GM18508 (cell line): ENCODE measurements around the gene CLP1.

ENCODE experiments used
- ATAC-seq: cut with Tn5 transposase; IDR thresholded peaks from one replicate; pipeline ENCODE4 v1.9.1; 2021; ENCODE audit warnings: moderate number of reproducible peaks; ENCODE audit not compliant: insufficient read depth, unreplicated experiment

Gene CLP1

DNA sequence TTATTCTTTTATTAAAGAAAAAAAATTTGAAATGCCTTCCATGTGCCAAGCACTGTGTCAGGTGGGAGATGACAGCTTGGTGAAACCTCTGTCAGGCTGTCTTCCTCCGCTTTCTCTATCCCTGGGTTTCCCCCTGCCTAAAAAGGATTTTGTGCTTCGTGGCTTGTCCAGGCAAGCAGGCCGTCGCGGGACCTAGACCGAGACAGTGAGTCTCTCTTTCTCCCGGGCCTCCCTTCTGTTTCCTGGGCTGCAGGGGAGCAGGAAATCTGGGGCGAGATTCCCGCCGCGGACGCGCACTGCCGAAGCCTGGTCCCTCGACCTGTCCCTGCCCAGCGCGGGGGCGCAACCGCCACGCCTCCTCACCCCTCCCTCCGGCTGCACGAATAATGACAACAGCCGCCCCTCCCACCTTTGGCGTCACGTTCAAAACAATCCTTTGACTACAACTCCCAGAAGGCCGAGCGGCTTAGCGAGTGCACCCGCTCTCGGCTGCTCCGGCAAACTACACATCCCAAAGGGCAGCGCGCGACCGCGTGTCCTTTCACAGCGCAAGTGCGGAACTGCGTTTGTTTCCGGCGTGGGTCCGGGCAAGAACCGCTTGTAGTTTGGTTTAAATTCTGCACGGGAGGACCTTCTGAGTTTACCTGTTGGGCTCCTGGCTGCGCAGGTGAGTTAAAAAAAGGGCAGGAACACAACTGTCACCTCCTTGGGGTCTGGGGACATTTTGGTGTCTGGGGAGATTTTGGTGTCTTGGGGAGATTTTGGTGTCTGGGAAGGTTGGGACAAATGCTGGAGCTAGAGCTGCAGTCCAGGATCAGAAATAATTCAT is at the start of gene CLP1:
CLP1 (plus strand) TSS at position 569 of the 829 bp plus-strand sequence. CDS start 1,715 bp downstream, outside the sequence.
- peak; percentile 98 for ATAC-seq

DNA sequence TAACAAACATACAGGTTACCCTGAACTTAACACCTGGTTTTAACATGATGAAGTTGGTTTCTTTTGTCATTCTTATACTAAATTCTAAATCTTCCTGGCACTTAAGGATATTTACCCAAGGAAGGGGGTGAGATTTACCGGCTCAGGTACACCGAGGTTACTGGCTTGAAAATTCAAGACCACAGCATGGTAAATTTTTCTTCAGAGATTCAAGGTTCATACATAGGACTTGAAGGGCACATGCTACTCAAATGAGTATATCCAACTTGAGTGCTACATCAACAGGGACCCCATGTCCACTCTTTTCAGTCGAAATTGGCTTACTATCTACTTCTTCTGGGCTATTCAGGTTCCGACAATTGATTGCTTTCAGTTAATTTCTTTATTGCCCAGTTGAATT is 47.4 kb upstream of the CLP1 start:
- no peak for ATAC-seq

DNA sequence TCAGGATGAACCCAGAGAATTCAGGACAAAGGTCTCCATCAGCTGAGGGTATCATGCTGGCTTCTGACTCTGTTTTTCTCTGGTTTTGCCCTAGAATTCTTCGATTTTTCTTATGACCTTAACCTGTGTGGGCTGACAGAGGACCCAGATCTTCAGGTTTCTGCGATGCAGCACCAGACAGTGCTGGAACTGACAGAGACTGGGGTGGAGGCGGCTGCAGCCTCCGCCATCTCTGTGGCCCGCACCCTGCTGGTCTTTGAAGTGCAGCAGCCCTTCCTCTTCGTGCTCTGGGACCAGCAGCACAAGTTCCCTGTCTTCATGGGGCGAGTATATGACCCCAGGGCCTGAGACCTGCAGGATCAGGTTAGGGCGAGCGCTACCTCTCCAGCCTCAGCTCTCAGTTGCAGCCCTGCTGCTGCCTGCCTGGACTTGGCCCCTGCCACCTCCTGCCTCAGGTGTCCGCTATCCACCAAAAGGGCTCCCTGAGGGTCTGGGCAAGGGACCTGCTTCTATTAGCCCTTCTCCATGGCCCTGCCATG is 43.3 kb upstream of the CLP1 start:
- no peak for ATAC-seq

DNA sequence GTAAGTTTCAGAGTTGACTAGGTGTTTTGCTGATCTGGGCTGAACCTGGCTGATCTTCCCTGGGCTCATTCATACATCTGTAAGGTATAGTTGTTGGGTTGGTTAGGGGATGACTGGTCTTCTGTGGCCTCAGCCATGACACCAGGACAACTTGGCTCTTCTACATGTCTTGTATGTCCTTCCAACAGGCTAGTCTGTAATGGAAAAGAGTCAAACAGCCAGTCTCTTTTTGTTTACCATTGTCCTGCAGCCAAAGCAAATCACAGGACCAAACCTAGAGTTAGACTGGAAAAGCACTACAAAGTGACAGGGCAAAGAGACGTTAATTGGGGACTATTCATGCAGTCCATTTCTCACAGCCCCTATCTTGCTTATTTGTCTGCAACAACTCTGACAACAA is 42.3 kb upstream of the CLP1 start:
- no peak for ATAC-seq

DNA sequence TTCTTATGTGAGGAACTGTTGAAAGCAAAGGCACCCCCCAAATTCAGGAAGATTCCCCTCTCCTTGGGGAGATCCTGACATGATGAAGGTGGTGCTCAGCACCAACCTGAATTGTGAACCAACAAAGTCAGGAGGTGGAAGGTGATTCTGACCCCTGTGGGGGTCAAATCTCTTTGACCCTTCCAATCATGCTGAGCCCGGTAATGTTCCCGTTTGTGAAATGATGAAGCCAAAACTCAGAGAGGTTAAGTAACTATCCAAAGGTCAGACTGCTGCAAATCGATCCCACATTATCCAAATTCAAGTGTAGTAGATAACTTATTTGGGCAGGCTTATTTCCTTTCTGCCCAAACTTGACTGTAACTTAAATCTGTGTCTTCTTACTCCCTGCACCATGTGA is 41.0 kb upstream of the CLP1 start:
- ATAC-seq = no peak

DNA sequence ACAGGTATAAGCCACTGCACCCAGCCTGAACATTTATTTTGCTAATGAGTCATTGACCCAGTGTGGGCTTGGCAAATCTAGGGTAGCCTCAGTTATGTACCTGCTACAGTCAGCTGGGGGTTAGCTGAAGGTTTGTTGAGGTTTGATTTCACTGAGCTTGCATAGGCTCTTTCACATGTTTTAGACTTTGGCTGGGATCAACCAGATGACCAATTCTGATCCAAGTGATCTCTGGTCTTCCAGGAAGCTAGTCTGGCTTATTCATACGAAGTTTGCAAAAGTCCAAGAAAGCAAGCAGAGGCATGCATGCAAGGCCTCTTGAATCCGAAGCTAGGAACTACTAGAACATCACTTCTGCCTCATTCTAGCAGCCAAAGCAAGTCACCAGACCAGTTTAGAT is 39.1 kb upstream of the CLP1 start:
- ATAC-seq = no peak

DNA sequence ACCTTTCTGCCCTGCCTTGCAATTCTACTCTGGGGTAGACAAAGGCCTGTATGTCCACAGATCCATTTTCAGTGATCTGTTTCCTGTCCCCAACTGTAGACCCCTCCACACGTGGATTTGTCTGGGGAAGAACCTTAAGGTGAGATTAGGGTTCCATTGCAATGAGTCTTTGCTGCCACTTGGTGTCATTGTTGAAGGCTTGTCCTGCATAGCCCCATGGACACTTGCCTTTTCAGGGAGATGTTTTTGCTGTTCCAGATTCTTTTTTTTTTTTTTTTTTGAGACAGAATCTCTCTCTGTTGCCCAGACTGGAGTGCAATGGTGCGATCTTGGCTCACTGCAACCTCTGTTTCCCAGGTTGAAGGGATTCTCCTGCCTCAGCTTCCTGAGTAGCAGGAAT is 38.2 kb upstream of the CLP1 start:
- ATAC-seq = no peak

DNA sequence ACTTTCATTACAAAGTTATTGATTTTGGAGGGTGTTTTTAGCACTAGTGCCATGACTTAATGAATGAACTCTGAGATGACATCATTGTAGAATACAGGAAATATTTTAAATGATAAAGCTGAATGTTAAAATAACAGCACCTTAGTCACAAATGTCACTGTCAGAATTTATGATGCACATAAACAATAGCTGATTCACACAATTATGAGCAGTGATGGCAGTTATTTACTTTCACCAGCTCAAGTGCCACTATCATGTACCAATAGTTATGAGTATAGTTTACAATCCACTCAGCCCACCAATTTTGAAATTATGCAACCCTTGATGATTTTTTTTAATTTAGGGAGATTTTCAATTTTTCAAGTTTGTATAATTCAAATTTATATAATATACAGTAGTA is 37.1 kb upstream of the CLP1 start:
- no peak for ATAC-seq

DNA sequence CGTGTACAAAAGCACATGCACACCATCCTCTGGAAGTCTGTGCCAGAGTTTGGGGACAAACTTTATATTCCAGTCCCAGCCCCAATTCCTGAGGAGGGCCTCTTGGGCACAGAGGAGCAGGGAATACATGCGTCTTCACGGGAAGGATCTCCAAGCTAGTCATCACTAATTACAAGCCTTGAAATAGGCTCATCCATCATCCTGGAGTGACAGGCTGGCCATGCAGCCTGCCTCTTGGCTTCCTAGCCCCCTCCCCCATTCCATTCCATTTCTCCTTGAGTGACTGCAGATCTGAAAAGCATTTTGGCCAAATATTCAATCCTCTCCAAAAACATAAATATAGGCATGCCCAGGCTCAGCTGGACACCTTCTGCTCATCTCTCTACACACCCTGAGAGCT is 35.3 kb upstream of the CLP1 start:
- ATAC-seq = no peak

DNA sequence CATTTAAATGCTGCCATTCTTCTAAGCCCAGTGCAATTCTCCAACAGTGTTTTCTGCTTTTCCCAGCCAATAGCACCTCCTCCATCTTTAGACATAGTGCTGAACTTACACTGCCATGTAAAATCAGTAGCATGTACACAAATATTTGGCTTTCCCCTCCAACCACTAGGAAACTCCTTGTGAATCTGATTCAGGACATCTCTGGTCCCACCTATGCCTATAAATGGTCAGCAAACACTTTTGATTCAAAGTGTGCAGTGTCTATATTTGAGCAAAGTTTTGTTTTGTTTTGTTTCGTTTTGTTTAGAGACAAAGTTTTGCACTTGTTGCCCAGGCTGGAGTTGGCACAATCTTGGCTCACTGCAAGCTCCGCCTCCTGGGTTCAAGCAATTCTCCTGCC is 32.7 kb upstream of the CLP1 start:
- ATAC-seq = no peak

DNA sequence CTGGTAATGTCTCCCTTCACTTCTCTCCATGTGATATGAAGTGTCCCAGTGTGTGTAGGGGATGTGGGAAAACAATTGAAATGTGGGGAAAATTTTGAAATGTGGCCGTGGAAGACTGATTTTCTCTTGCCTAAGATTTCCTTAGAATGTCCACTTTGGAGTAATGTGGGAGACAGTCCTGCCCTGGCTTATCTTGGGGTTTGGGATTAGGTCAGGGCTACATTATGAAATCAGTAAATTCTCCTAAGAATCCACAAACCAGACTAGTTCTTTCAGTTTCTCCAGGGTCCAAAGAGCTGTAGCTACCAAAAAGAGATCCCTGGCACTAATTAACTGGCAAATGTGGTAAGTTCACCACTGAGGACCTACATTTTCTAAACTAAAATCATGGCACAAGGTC is 30.7 kb upstream of the CLP1 start:
- no peak for ATAC-seq

DNA sequence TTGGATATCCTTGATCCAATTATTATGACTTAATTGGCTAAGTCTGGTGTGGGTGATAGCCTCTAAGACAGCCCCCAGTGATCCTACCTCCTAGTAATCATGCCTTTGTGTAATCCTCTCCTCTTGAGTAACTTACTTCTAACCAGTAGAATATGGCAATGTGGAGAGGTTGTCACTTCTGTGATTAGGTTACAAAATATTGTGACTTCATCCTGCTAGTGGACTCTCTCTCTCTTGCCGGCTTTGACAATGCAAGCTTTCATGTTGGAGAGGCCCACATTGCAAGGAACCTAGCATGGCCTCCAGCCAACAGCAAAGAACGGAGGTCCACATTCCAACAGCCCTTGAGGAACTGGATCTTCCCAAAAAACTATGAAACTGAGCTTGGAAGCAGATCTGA is 27.4 kb upstream of the CLP1 start:
- no peak for ATAC-seq

DNA sequence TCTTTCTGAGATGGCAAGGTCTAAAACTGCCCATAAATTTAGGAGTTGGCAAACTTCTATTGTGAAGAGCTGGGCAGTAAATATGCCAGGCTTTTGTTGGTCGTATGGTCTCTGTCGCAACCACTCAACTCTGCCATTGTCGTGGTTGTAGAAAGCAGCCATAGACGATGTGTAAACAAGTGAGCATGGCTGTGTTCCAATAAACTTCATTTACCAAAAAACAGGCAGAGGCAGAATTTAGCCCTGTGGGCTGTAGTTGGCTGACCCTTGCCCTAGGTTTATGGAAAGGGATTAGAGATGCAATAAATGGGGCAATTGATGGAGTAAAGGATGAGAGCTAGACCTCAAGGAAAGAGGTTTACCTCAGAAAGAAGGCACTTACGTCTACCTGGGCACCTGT is 25.4 kb upstream of the CLP1 start:
- ATAC-seq = no peak

DNA sequence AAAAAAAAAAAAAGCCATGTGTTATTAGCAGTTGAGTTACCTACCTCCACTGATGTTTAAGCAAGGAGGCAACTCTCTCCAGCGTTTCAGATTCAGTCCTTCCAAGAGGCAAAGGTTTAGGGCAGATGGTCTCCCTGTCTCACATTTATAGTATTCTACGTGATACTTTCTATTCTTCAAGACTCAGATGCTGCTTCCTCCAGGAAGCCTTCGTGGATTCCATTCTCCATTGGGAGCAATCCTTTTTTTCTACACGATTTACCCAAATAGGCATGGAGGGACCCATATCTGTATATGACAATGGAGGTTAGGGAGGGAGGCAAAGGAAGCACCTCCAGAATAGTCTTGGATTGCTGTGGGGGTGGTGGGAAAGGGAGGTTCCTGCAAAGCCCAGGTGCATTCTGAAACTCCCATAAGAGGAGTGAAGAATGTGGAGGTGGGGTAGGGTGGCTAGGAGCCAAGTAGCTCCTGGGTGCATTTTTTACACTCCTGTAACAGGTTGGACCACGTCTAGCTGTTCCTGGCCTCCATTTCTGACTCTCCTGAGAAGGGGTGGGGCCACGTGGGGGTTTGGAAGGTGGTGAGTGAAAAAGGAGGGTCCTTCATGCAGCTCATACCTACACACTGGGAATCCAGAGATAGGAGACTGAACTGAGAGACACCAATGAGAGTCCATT is 24.0 kb upstream of the CLP1 start:
- no peak for ATAC-seq

DNA sequence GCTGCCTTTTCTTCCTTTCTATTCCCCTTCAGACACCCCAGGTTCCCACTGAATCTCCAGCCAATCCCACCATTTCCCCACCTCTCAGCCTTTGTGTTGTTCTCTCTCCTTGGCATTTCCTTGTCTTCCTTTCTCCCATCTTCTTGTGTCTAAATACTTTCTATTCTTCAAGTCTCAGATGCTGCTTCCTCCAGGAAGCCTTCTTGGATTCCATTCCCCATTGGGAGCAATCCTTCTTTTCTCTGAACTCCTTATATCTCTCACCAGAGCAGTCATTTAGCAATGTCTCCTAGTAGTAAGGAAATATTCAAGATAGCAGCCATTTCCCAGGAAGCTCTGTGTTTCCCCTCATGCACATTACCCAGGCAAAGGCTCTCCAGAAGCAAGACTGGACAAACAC is 23.3 kb upstream of the CLP1 start:
- ATAC-seq = no peak

DNA sequence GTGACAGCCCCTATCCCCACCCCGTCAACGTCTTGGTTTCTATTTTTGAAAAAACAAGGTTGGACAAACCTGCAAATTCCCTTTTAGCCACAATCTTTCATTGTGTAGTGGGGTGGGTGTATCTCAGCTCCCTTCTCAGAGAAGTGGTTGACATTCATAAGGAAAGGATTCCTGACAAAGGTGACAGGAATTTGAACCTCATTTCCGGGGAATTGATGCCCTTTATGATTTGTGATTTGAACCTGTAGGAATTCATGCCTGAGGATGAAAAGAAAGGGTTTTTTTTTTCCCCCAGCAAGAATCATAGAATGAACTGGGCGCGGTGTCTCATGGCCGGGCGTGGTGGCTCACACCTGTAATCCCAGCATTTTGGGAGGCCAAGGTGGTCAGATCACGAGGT is 22.3 kb upstream of the CLP1 start:
- no peak for ATAC-seq

DNA sequence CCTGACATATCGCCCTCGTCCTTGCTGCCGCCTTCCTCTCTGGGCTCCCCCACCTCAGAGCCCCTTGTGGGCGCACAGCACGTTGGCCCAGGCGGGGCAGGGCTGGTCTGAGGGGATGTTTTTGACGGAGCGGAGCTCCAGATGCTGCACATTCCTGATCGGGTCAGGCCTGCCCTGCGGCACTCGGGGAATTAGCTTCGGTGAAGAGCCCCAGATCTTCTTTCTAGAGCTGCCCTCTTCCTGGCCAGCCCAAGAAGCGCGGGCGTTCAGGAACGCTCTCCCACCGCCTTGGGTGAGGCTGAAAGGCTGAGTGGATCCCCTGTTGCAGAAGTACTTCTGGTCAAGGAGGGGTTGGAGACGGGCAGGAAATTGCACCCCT is 19.9 kb upstream of the CLP1 start:
- ATAC-seq = no peak

DNA sequence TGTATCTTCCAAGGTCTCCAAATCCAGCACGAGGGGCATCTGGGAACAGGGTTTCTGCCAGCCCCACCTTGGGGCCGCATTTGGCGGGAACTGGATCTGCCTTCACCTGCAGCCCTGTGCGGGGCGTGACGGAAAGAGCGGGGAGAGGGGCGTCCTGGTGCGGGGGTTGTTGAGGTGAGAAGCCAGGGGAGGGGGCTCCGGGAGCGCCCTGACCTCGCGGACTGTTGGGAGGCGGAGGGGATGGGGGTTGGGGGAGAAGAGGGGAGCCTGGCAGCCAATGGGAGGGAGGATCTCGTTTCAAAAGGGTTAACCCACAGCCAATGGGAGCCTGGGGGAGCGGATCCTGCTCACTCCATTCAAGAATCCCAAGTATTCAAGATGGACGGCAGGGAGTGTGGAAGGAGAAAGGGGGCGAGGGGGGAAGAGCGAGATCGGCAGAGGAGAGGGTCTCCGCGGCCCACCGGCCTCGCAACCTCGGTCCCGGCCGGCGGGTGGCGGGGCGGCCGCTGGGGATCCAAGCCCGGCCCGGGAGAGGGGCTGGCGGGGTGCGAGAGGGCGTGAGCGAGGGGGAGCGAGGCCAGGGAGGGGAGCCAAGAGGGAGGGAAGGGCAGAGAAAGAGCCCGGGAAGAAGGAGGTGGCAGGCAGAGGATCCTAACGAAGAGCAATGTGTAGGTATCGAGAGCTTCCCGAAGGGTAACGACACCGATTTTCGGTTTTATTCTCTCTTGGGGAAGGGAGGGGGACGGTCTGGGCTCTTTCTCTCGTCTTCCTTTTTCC is 19.4 kb upstream of the CLP1 start:
- no peak for ATAC-seq

DNA sequence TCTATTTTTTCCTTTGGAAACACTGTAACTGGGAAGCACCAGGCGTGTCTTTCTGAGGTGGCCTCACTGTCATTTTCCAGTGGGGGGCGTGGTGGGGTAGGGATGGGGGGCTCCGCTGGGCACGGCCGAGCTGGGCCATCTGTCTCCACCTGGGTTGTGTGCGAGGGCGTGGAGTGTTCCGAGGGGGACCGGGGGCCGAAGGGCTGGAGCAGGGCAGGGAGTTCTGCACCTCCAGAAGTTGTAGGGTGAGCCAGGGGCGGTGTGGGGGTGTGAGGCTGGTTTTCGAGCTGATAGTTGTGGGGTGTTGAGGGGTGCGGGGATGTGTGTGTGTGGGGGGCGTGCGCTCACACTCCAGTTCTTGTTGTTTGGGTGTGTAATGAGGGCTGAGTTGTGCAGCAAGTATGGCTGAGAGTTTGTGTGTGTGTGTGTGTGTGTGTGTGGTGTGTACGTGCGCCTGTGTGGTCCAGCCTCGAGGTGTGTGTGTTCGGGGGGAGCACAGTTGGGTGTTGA is 18.7 kb upstream of the CLP1 start:
- ATAC-seq = no peak

DNA sequence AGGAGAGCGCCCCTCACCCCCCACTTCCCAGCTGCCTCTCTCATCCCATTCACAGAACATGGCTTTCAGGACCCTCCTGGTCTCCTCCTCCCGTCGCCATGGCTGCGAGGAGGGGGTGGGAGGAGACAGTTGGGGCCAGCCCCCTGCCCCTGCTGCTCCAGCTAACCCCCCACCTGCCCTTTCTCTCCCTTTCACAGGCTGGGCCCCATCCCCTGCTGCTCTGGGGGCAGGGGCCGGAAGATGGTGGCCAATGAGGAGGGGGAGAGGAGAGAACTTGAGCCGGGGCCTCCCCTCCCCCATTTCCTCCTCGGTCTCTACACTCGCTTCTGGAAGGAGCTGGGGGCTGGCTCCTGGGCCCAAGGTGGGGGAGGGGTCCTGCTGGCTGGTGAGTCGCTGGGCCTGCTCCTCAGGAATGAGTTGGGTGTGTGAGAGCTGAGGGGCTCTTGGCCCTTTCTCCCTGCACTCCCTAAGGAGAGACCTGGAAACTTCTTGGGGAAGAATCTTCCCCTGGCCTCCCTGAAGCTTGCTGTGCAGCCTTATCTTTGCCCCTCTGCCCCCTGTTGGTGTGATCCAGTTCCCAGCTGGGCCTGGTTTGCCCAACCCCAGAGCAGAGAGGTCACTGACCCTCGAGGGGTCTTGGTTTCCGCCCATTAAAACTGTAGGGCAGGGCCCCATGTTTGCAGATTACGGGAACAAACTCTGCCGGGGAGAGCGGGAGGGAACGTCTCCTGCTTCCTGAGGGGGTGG is 18.1 kb upstream of the CLP1 start:
- ATAC-seq = no peak
